ENCODE data around the gene KRTAP1-1.

- TF ChIP-seq, protein P1, sequence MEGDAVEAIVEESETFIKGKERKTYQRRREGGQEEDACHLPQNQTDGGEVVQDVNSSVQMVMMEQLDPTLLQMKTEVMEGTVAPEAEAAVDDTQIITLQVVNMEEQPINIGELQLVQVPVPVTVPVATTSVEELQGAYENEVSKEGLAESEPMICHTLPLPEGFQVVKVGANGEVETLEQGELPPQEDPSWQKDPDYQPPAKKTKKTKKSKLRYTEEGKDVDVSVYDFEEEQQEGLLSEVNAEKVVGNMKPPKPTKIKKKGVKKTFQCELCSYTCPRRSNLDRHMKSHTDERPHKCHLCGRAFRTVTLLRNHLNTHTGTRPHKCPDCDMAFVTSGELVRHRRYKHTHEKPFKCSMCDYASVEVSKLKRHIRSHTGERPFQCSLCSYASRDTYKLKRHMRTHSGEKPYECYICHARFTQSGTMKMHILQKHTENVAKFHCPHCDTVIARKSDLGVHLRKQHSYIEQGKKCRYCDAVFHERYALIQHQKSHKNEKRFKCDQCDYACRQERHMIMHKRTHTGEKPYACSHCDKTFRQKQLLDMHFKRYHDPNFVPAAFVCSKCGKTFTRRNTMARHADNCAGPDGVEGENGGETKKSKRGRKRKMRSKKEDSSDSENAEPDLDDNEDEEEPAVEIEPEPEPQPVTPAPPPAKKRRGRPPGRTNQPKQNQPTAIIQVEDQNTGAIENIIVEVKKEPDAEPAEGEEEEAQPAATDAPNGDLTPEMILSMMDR (conservative IDR thresholded peaks at IDR 0.05; ENCODE audit: low read depth, low read length), result no peak
- TF ChIP-seq POLR2A (IDR thresholded peaks at IDR 0.05; ENCODE audit: low read depth, low read length) (no peak), FOS (IDR thresholded peaks at IDR 0.05; ENCODE audit: low read depth, low read length) (no peak), SMC3 (IDR thresholded peaks at IDR 0.05; ENCODE audit: low read depth, low read length) (no peak), NFE2L2 (IDR thresholded peaks at IDR 0.05; ENCODE audit: low read depth, low read length) (no peak)
Observed at GRCh38 chr17:41018541-41018940, 22.7 kb downstream of the KRTAP1-1 start.
